Activated CD8-positive, alpha-beta T cell treated with anti-CD3 and anti-CD28 coated beads for 36 hours (primary cell): ENCODE results near the gene FCHSD2. TPM values are rescaled to one million over a fixed set of nuclear protein-coding genes. Genes with fewer than 3 reads are reported as not detected.
A peak's percentile ranks its signal among the peaks of the same experiment; 100 is the strongest.

Source experiments
- ATAC-seq: fragments of 200-7000 bp; cut with Tn5 transposase; one replicate; pipeline ENCODE4 v1.10.0; 2021; ENCODE audit warnings: mild to moderate bottlenecking, moderate library complexity
- CTCF ChIA-PET: fragments of 350-600 bp; sonication (Branson Sonifier 250); formaldehyde crosslinking; loops from one replicate; lab custom pipeline; 2021; ENCODE audit warnings: antibody characterized with exemption; lab: Charles Lee
- POLR2A ChIA-PET: fragments of 350-600 bp; sonication (Branson Sonifier 250); formaldehyde crosslinking; loops from one replicate; lab custom pipeline; 2021; ENCODE audit warnings: antibody characterized with exemption; lab: Charles Lee
- DNase-seq: peaks from one replicate; pipeline ENCODE4 v3.0.0-alpha.2; 2020
- H3K27ac Mint-ChIP-seq: one replicate; pipeline ENCODE4 v1.8.0; 2021; ENCODE audit warnings: mild to moderate bottlenecking, mixed read lengths
- H3K27me3 Mint-ChIP-seq: one replicate; pipeline ENCODE4 v1.8.0; 2021; ENCODE audit warnings: mixed read lengths
- H3K36me3 Mint-ChIP-seq: one replicate; pipeline ENCODE4 v1.8.0; 2021; ENCODE audit warnings: low read depth, mixed read lengths
- H3K4me1 Mint-ChIP-seq: one replicate; pipeline ENCODE4 v1.8.0; 2021; ENCODE audit warnings: low read depth, mixed read lengths
- H3K4me3 Mint-ChIP-seq: one replicate; pipeline ENCODE4 v1.8.0; 2021; ENCODE audit warnings: mild to moderate bottlenecking, moderate library complexity, mixed read lengths
- H3K9me3 Mint-ChIP-seq: one replicate; pipeline ENCODE4 v1.8.0; 2021; ENCODE audit warnings: mixed read lengths
- intact Hi-C: fragments of 100-400 bp; cut with micrococcal nuclease; formaldehyde crosslinking; loops from one replicate; pipeline ENCODE4 v1.10.0; 2022
- total RNA-seq, 2 experiments: library from RNA; stranded (reverse); gene quantifications; one replicate each; pipeline ENCODE4 v1.2.3, GENCODE V29; 2021
- TF ChIP-seq, protein P1 (sequence below): fragments of 200-600 bp; IDR thresholded peaks from one replicate; pipeline ENCODE4 v1.8.0; 2022; ENCODE audit warnings: antibody characterized with exemption, mild to moderate bottlenecking

FCHSD2 gene
- total RNA-seq, 2 experiments from 2014 or later, result 23.6 to 24.8 TPM

DNA sequence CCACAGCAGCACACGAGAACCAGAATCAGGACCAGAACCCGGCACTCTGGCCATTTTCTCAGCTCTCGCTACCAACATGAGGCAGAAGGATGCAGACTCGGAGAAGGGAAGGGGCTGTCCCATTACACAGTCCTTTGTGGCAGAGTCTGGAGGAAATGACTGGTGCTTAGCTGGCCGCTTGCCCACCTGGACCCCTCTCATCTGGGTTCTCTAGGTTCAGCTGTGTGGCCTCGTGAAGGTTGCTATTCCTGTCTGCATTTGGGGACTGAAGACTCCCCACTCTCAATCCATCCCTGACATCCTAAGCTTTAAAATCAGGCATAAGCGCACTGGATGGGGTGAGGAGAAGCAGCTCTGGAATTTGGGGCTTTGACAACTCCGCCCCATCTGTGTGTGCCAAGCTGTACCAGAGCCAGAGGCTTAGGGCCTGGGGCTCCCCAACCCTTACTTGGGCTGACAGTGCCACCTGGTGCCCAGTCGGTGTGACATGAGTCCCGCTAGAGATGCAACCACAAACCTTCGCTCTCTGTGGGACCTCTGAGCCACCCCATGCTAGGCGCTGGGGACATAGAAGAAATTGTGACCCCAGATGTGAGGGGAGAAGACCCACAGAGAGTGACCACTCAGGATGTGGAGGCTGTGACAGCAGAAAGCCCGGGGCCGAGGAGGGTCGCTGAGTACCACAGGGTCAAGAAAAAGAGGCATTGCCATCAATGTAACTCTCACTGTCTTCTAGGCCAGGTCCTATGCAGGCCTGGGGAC lies 35.8 kb upstream of the FCHSD2 start:
- Mint-ChIP-seq H3K4me3 (no peak overlapping the region), H3K9me3 (no peaks in the 10 kb centered on the region), H3K36me3 (no peaks in the 10 kb centered on the region), H3K27me3 (no peaks in the 10 kb centered on the region), H3K27ac (no peak overlapping the region), H3K4me1 (no peaks in the 10 kb centered on the region)
- ATAC-seq (peak; percentile 99), DNase-seq (peak; percentile 85)
- TF ChIP-seq, protein P1, sequence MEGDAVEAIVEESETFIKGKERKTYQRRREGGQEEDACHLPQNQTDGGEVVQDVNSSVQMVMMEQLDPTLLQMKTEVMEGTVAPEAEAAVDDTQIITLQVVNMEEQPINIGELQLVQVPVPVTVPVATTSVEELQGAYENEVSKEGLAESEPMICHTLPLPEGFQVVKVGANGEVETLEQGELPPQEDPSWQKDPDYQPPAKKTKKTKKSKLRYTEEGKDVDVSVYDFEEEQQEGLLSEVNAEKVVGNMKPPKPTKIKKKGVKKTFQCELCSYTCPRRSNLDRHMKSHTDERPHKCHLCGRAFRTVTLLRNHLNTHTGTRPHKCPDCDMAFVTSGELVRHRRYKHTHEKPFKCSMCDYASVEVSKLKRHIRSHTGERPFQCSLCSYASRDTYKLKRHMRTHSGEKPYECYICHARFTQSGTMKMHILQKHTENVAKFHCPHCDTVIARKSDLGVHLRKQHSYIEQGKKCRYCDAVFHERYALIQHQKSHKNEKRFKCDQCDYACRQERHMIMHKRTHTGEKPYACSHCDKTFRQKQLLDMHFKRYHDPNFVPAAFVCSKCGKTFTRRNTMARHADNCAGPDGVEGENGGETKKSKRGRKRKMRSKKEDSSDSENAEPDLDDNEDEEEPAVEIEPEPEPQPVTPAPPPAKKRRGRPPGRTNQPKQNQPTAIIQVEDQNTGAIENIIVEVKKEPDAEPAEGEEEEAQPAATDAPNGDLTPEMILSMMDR, result peak; percentile 78
- ChIA-PET CTCF (interaction anchor here (0.6 to 5.8 kb wide), 66 partner anchors 8 to 493 kb away, joined by 3 to 68 read pairs (median 4); partner anchors contain the start of gene FCHSD2), POLR2A (interaction anchor here (0.6 to 1.2 kb wide), 4 partner anchors 15 to 365 kb away, joined by 3 to 4 read pairs (median 3); no protein-coding TSS in a partner anchor)
- intact Hi-C loops, result loop anchor here (10.0 kb wide), 1 partner anchor 253 kb away; no protein-coding TSS in a partner anchor

- H3K27me3 Mint-ChIP-seq, result no peaks in the 10 kb centered on the region
- no peak overlapping the region for H3K27ac Mint-ChIP-seq
- H3K36me3 Mint-ChIP-seq, result no peaks in the 10 kb centered on the region
- H3K4me3 Mint-ChIP-seq, result no peak overlapping the region
- TF ChIP-seq, protein P1, result no peak
- ChIA-PET POLR2A (interaction anchor here (0.6 to 1.2 kb wide), 3 partner anchors 14 to 341 kb away, joined by 3 to 4 read pairs (median 3); no protein-coding TSS in a partner anchor), CTCF (interaction anchor here (0.7 to 5.8 kb wide), 56 partner anchors 9 to 493 kb away, joined by 3 to 68 read pairs (median 5); partner anchors contain the start of gene FCHSD2)
- no peak for ATAC-seq
- H3K9me3 Mint-ChIP-seq, result no peaks in the 10 kb centered on the region
- intact Hi-C loops, result loop anchor here (10.0 kb wide), 1 partner anchor 253 kb away; no protein-coding TSS in a partner anchor
- no peak for DNase-seq
- H3K4me1 Mint-ChIP-seq, result no peaks in the 10 kb centered on the region
Measured at GRCh38 chr11:73177380-73177777, 35.3 kb upstream of the FCHSD2 start.

DNA sequence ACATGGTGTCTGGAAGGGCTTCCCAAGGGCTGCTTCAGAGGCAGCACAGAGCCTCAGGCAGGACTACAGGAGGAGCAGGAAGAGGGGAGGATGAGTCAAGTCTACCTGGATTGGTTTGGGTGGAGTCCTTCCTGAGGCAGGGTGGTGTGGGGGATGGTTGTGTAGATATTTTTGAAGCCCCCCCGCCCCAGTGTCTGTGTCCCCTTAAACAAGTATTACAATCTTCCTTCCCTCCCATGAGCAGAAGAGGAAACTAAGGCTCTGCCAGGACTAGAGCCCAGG lies 34.7 kb upstream of the FCHSD2 start:
- ATAC-seq, result no peak
- Mint-ChIP-seq H3K4me1 (no peaks in the 10 kb centered on the region), H3K27ac (no peak overlapping the region), H3K36me3 (no peaks in the 10 kb centered on the region), H3K4me3 (no peak overlapping the region), H3K9me3 (no peaks in the 10 kb centered on the region), H3K27me3 (no peaks in the 10 kb centered on the region)
- DNase-seq, result no peak
- POLR2A ChIA-PET, result interaction anchor here (1.1 kb wide), 1 partner anchor 24 kb away, joined by 4 read pairs; no protein-coding TSS in a partner anchor
- TF ChIP-seq, protein P1, result no peak
- CTCF ChIA-PET, result interaction anchor here (0.7 to 5.8 kb wide), 25 partner anchors 10 to 451 kb away, joined by 3 to 68 read pairs (median 6); partner anchors contain the start of gene FCHSD2
- intact Hi-C loops, result loop anchor here (10.0 kb wide), 1 partner anchor 252 kb away; no protein-coding TSS in a partner anchor

DNA sequence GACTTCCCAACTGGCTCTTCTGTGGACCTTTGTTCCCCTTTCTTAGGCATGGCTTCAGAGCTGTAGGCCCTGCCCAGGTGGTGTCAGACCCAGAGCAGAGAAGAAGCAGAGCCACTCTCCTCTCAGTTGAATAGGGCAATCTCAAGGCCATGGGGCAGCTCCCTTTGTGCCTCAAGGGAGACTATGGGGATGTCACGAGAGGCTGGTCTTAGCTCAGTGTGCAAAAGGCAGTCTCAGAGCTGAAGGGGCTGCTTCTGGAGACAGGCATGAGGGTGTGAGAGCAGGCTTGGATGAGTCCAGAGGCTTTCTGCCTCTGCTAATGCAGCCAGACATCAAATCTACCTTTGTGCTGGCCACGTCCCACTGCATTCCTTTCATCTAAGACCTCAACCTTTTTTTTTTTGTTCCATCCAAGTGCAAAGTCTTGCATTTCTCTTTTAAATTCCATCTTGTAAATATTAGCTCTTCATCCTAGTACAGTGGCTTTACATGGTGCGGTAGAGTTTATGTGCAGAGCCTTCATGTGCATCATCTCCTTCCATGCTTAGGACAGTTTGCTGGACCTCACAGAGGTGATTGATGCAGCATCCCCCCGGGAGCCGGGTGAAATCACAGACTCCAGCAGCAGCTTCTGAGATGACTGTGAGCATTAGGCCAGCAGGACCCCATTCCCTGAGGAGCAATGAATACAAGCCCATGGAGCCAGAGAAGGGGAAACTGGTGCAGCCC lies 34.2 kb upstream of the FCHSD2 start:
- Mint-ChIP-seq H3K9me3 (no peaks in the 10 kb centered on the region), H3K4me3 (no peak overlapping the region), H3K27me3 (no peaks in the 10 kb centered on the region), H3K36me3 (no peaks in the 10 kb centered on the region), H3K27ac (no peak overlapping the region), H3K4me1 (no peaks in the 10 kb centered on the region)
- intact Hi-C loops, result loop anchor here (10.0 kb wide), 1 partner anchor 252 kb away; no protein-coding TSS in a partner anchor
- CTCF ChIA-PET, result interaction anchor here (1.4 to 5.8 kb wide), 10 partner anchors 10 to 451 kb away, joined by 3 to 68 read pairs (median 10); no protein-coding TSS in a partner anchor
- DNase-seq, result no peak
- TF ChIP-seq, protein P1, result no peak
- POLR2A ChIA-PET, result interaction anchor here (0.6 kb wide), 1 partner anchor 274 kb away, joined by 3 read pairs; no protein-coding TSS in a partner anchor
- ATAC-seq, result no peak
